ENCODE data around the gene DNAI4.

GRCh38 chr1:66931590-66931989 lies 6.9 kb upstream of the DNAI4 start:
- TF ChIP-seq, protein P1, sequence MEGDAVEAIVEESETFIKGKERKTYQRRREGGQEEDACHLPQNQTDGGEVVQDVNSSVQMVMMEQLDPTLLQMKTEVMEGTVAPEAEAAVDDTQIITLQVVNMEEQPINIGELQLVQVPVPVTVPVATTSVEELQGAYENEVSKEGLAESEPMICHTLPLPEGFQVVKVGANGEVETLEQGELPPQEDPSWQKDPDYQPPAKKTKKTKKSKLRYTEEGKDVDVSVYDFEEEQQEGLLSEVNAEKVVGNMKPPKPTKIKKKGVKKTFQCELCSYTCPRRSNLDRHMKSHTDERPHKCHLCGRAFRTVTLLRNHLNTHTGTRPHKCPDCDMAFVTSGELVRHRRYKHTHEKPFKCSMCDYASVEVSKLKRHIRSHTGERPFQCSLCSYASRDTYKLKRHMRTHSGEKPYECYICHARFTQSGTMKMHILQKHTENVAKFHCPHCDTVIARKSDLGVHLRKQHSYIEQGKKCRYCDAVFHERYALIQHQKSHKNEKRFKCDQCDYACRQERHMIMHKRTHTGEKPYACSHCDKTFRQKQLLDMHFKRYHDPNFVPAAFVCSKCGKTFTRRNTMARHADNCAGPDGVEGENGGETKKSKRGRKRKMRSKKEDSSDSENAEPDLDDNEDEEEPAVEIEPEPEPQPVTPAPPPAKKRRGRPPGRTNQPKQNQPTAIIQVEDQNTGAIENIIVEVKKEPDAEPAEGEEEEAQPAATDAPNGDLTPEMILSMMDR (IDR thresholded peaks at IDR 0.05 in 8 of 11, conservative IDR thresholded peaks at IDR 0.05 in 3 of 11), result no peak
- TF ChIP-seq POLR2A (IDR thresholded peaks at IDR 0.05) (no peak), POLR2AphosphoS5 (IDR thresholded peaks at IDR 0.05) (no peak)

Data from spleen (tissue), 7 donors.